Endothelial cell of umbilical vein (primary cell): ENCODE data around the gene HOXA1. TPM values are rescaled to one million over a fixed set of nuclear protein-coding genes. Genes with fewer than 3 reads are reported as not detected.

Experiments used
- BruUV-seq: library from RNA; stranded (reverse); fragments of 400-500 nt; replicated peaks from 2 replicates; lab custom pipeline; 2021; lab: Mats Ljungman, UMichigan
- CTCF ChIA-PET: fragments of 300-600, 350-600 bp; sonication (Branson Sonifier 250); formaldehyde crosslinking; loops from one replicate; lab custom pipeline; 2021; ENCODE audit warnings: antibody characterized with exemption, inconsistent platforms; lab: Charles Lee
- POLR2A ChIA-PET: fragments of 300-600, 350-600 bp; sonication (Branson Sonifier 250); formaldehyde crosslinking; loops from one replicate; lab custom pipeline; 2021; ENCODE audit warnings: antibody characterized with exemption, inconsistent platforms; lab: Charles Lee
- DNase-seq: peaks from one replicate; pipeline ENCODE4 v3.0.0-alpha.2; 2011; ENCODE audit warnings: low read depth, low spot score
- FAIRE-seq: peaks from 2 replicates; lab custom pipeline; 2011; peaks lifted over from hg19 to GRCh38; lab: Jason Lieb, UNC
- H2AFZ ChIP-seq: 2 replicates; pipeline ENCODE4 v1.6.0; 2012; ENCODE audit warnings: low read depth, low read length, control low read depth, inconsistent platforms
- H3K27ac ChIP-seq: 2 replicates; pipeline ENCODE4 v1.5.1; 2011; ENCODE audit warnings: low read depth, mild to moderate bottlenecking, control low read depth, low read length, moderate library complexity; ENCODE audit not compliant: insufficient read depth
- H3K27me3 ChIP-seq, 2 experiments: 2 replicates each; pipeline versions ENCODE4 v1.6.0 to v1.6.1; 2011; ENCODE audit warnings: low read length in 2 of 2, mixed read lengths in 1 of 2; ENCODE audit not compliant: control insufficient read depth in 2 of 2, insufficient read depth in 2 of 2
- H3K36me3 ChIP-seq, 2 experiments: 2 replicates in 1 of 2; 3 replicates in 1 of 2; pipeline ENCODE4 v1.5.1; 2011; ENCODE audit warnings: low read length in 2 of 2, mild to moderate bottlenecking in 1 of 2, moderate library complexity in 1 of 2; ENCODE audit not compliant: control insufficient read depth in 2 of 2, insufficient read depth in 2 of 2; ENCODE audit errors: extremely low read depth in 1 of 2
- H3K4me1 ChIP-seq: 3 replicates; pipeline ENCODE4 v1.5.1; 2011; ENCODE audit warnings: mild to moderate bottlenecking, low read length; ENCODE audit not compliant: control insufficient read depth, insufficient read depth; ENCODE audit errors: extremely low read depth
- H3K4me2 ChIP-seq: 2 replicates; pipeline ENCODE4 v1.6.1; 2011; ENCODE audit warnings: low read length, control low read depth, mixed read lengths; ENCODE audit not compliant: insufficient read depth
- H3K4me3 ChIP-seq, 3 experiments: fragments of 200-600 bp in 1 of 3; sonication (generic), shearing (Covaris generic) in 1 of 3; replicated peaks in 1 of 3; 2 replicates each; pipeline ENCODE4 v1.5.1; 2011 to 2016; ENCODE audit warnings: control low read depth in 3 of 3, low read length in 3 of 3, mild to moderate bottlenecking in 2 of 3, inconsistent platforms in 1 of 3, low read depth in 1 of 3, moderate library complexity in 1 of 3; ENCODE audit not compliant: insufficient read depth in 1 of 3
- H3K79me2 ChIP-seq: 2 replicates; pipeline ENCODE4 v1.6.0; 2012; ENCODE audit warnings: low read length, inconsistent platforms; ENCODE audit not compliant: control insufficient read depth, insufficient read depth
- H3K9ac ChIP-seq: replicated peaks from 2 replicates; pipeline ENCODE3; 2011; ENCODE audit warnings: low read length, control low read depth; ENCODE audit not compliant: insufficient read depth; ENCODE audit errors: extremely low read depth
- H3K9me1 ChIP-seq: replicated peaks from 3 replicates; pipeline ENCODE4 v1.6.0; 2011; ENCODE audit warnings: mild to moderate bottlenecking, low read length; ENCODE audit not compliant: control insufficient read depth, insufficient read depth; ENCODE audit errors: extremely low read depth
- H3K9me3 ChIP-seq: replicated peaks from 2 replicates; pipeline ENCODE4 v1.5.1; 2012; ENCODE audit warnings: low read length, inconsistent platforms; ENCODE audit not compliant: control insufficient read depth, insufficient read depth
- H4K20me1 ChIP-seq: replicated peaks from 2 replicates; pipeline ENCODE3; 2011; ENCODE audit warnings: mild to moderate bottlenecking, low read length; ENCODE audit not compliant: control insufficient read depth, insufficient read depth; ENCODE audit errors: extremely low read depth
- EZH2 ChIP-seq: IDR thresholded peaks from 2 replicates; pipeline ENCODE4 v1.6.1; 2012; ENCODE audit warnings: borderline replicate concordance, low read depth, mild to moderate bottlenecking, moderate library complexity, low read length, inconsistent platforms; ENCODE audit not compliant: severe bottlenecking
- FOS ChIP-seq: IDR thresholded peaks from 2 replicates; pipeline ENCODE4 v1.6.1; 2011; ENCODE audit warnings: mild to moderate bottlenecking, low read length, moderate library complexity, borderline replicate concordance; ENCODE audit not compliant: insufficient read depth
- GATA2 ChIP-seq: IDR thresholded peaks from 2 replicates; pipeline ENCODE4 v1.7.0; 2011; ENCODE audit warnings: low read depth, mild to moderate bottlenecking, moderate library complexity, mixed read lengths, low read length; ENCODE audit not compliant: insufficient read length, insufficient read depth
- JUN ChIP-seq: IDR thresholded peaks from 2 replicates; pipeline ENCODE4 v1.6.1; 2011; ENCODE audit warnings: borderline replicate concordance, low read depth; ENCODE audit not compliant: insufficient read length, insufficient read depth
- MAX ChIP-seq: IDR thresholded peaks from 2 replicates; pipeline ENCODE4 v1.6.1; 2011; ENCODE audit not compliant: insufficient read depth, insufficient read length
- MYC ChIP-seq: IDR thresholded peaks from one replicate; pipeline ENCODE4 v1.6.1; 2011; ENCODE audit warnings: mild to moderate bottlenecking, low read depth, low read length
- POLR2A ChIP-seq: IDR thresholded peaks from 2 replicates; pipeline ENCODE4 v1.6.1; 2012; ENCODE audit warnings: low read depth, mild to moderate bottlenecking, control low read depth, low read length
- POLR2AphosphoS5 ChIP-seq: IDR thresholded peaks from 2 replicates; pipeline ENCODE4 v1.6.1; 2012; ENCODE audit warnings: low read depth, mild to moderate bottlenecking, control low read depth, low read length, moderate library complexity; ENCODE audit not compliant: insufficient read depth
- dilution Hi-C: fragments of 300-500 bp; cut with MboI; formaldehyde crosslinking; loops from one replicate; pipeline ENCODE4 v1.15.0; 2019; ENCODE audit warnings: low sequenced_read_pairs; ENCODE audit not compliant: extremely low pct_ligation_motif_present
- intact Hi-C: fragments of 100-400 bp; cut with micrococcal nuclease; formaldehyde crosslinking; loops from one replicate; pipeline ENCODE4 v1.10.0; 2022
- polyA plus RNA-seq, 4 experiments: library from polyadenylated mRNA; depleted of rRNA in 3 of 4; stranded (reverse) in 3 of 4; unstranded in 1 of 4; fragments of >200 nt; gene quantifications; 2 replicates each; pipeline versions ENCODE4 v1.2.1 to v1.2.3, GENCODE V29; 2011 to 2012; ENCODE audit warnings: missing spikeins in 1 of 4
- total RNA-seq: library from RNA; stranded (reverse); gene quantifications from 2 replicates; pipeline ENCODE4 v1.2.3, GENCODE V29; 2021
- TF ChIP-seq, protein P1 (sequence below), 2 donors: IDR thresholded peaks; 1 replicate in 1 of 2; 2 replicates in 1 of 2; pipeline ENCODE4 v1.5.1; 2011; ENCODE audit warnings: low read length in 2 of 2, mild to moderate bottlenecking in 2 of 2, moderate library complexity in 2 of 2, control low read depth in 1 of 2, inconsistent platforms in 1 of 2, low read depth in 1 of 2; ENCODE audit not compliant: insufficient read depth in 1 of 2; ENCODE audit errors: extremely low read depth in 1 of 2

The HOXA1 gene
- total and polyA plus RNA-seq, 2 donors (not counting 3 experiments of a cell fraction or from before 2014, with no cell fraction given), result 1.2 to 2.4 TPM

- H3K27me3 ChIP-seq, result peaks cover 2 to 4% of the 10 kb centered on the region in 2 experiments
- intact Hi-C loops, result no loop called here
- no peaks in the 10 kb centered on the region for H3K9me3 ChIP-seq
- H3K4me1 ChIP-seq, result peaks cover 15% of the 10 kb centered on the region
- H3K36me3 ChIP-seq, result no peaks in the 10 kb centered on the region
- ChIA-PET POLR2A (no interaction called here), CTCF (interaction anchor here (1.7 kb wide), 1 partner anchor 9 kb away, joined by 5 read pairs; no protein-coding TSS in a partner anchor)
- FAIRE-seq, result no peak
- H3K27ac ChIP-seq, result no peak overlapping the region
- no peak for TF ChIP-seq MAX
- TF ChIP-seq FOS, result no peak
- TF ChIP-seq, protein P1, sequence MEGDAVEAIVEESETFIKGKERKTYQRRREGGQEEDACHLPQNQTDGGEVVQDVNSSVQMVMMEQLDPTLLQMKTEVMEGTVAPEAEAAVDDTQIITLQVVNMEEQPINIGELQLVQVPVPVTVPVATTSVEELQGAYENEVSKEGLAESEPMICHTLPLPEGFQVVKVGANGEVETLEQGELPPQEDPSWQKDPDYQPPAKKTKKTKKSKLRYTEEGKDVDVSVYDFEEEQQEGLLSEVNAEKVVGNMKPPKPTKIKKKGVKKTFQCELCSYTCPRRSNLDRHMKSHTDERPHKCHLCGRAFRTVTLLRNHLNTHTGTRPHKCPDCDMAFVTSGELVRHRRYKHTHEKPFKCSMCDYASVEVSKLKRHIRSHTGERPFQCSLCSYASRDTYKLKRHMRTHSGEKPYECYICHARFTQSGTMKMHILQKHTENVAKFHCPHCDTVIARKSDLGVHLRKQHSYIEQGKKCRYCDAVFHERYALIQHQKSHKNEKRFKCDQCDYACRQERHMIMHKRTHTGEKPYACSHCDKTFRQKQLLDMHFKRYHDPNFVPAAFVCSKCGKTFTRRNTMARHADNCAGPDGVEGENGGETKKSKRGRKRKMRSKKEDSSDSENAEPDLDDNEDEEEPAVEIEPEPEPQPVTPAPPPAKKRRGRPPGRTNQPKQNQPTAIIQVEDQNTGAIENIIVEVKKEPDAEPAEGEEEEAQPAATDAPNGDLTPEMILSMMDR (IDR thresholded peaks at IDR 0.05; ENCODE audit: extremely low read depth in 1 of 2, insufficient read depth in 1 of 2, low read depth in 1 of 2, low read length in 2 of 2), result no peak
- no peak for TF ChIP-seq POLR2AphosphoS5
- no peak for TF ChIP-seq JUN
- TF ChIP-seq GATA2, result no peak
- no peak for TF ChIP-seq POLR2A
- TF ChIP-seq MYC, result no peak
- no peak for TF ChIP-seq EZH2
- H3K9me1 ChIP-seq, result no peaks in the 10 kb centered on the region
- H3K79me2 ChIP-seq, result peaks cover 8% of the 10 kb centered on the region
- no peak for DNase-seq
- no peak overlapping the region for H3K9ac ChIP-seq
- no peaks in the 10 kb centered on the region for H4K20me1 ChIP-seq
- H2AFZ ChIP-seq, result no peak overlapping the region
- no peak overlapping the region for H3K4me2 ChIP-seq
- dilution Hi-C loops, result no loop called here
- no TSS peak for BruUV-seq
- H3K4me3 ChIP-seq, result no peak overlapping the region
Measured at GRCh38 chr7:27091105-27091504, 4.7 kb downstream of the HOXA1 start.
